GM19023 (cell line): Measurements from ENCODE around the gene MDK.

Source experiments
- ATAC-seq: cut with Tn5 transposase; IDR thresholded peaks from one replicate; pipeline ENCODE4 v1.9.1; 2021; ENCODE audit warnings: mild to moderate bottlenecking, moderate library complexity; ENCODE audit not compliant: unreplicated experiment

The MDK gene, protein sequence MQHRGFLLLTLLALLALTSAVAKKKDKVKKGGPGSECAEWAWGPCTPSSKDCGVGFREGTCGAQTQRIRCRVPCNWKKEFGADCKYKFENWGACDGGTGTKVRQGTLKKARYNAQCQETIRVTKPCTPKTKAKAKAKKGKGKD

DNA sequence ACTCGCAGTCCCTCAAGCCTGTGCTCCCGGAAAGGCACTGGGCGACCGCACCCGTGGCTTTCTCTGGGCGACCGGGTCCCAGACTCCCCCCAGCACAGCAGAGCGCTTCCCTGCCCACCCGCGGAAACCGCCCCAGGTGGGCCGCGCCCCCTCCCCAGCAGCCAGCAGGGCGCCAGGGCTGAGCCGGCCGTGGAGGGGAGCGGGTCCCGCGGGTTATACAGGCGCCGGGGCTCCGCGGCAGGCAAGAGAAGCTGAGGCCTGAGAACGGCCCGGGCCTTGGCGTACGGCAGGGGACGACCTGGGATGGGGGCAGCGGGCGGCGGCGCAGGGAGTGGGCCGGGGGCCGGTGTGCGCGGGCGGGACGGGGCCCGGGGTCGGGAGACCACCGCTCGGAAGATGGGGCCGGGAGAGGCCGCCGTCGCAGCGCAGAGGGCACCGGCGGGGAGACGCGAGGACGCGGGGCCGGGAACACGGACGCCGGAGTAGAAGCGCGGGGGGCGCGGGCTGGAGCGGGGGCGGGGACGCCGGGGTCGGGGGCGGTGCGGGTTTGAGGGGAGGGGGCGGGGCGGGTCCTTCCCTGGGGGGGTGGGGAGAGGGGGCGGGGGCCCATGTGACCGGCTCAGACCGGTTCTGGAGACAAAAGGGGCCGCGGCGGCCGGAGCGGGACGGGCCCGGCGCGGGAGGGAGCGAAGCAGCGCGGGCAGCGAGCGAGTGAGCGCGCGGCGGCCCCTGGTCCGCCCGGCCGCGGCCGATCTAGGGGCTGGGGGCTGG is at the start of gene MDK:
MDK (plus strand) TSS at position 622 of the 771 bp plus-strand sequence. CDS start 389 bp downstream, outside the sequence.
- ATAC-seq: no peak

DNA sequence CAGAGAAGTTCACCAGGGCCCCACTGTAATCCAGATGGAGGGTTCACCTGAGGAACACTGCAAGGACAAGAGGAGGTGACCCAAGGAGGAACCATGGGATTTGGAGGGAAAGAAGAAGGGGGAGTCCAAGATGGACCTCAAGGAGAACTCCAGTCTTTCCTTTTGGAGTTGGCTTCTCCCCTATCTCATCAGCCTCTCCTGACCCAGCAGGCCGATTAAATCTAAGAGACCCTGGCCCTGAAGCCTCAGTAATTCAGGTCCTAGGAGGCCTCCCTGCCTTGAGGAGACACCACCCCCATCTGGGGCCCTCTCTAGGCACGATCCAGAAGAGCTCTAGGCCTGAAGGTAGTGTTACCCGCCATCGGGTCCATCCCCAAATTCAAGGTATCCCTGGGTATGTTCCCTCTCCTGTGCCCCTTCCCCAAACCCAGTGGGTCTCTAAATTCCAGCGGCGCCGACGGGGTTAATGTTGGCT is 49.3 kb upstream of the MDK start:
- no peak for ATAC-seq

DNA sequence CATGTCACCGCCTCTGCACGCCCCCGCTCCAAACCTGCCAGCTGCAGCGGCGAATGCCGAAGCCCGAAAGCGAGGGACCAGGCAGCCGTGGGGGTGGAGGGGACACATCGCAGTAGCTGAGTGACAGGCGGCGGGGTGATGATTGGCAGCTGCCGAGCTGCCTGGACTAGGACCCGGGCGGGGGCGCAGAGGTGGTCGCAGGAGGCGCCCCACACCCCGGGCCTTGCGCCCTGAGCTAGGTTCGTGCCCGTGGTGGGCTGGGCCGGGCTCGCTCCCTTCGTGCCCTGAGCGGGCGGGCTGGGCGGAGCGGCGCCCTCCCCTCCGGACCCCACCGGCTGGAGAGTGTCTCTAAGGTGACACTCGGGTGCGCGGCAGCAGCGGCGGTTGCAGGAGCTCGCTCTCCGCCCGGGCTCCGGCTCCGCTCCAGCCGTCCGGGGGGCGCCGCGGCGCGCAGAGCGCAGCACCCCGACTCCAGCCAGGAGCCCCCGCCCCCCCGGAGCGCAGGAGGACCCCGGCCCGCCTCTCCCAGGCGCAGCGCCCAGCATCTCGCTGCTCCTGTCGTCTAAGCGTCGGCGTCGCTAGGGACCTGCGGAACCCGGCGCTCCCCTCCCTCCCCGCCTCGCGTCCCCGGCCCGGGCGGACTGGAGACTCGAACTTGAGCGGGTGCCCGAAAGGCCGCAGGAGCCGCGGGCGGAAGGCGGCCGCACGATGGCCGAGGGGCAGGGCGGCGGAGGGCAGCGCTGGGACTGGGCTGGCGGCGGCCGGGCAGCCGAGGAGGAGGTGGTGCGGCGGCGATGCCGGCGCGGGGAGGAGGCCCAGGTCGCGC is 48.7 kb upstream of the MDK start:
- ATAC-seq: no peak

DNA sequence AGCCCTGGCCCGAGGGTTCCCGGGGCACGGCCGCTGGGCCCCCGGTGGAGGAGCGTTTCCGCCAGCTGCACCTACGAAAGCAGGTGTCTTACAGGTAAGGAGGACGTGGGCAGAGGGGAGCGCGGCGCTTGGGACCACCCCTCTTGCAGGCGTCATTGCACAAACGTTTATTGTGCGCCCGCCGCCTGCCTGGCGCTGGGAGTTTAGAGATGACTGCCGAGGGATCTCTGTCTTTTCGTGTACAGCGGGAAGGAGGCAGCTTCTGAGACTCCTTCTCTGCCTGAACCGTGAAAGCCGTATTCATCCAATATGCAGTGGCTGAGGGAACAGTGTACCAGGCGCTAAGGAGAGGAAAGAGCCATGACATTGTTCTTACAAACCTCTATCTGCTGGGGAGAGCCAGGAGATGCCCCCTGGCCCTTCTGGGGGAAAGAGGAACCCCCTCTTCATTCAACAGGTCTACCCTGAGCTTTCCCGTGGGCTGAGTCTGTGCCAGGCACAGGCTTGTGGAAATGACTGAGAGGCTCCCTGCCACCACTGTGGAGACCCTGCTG is 48.0 kb upstream of the MDK start:
- no peak for ATAC-seq

DNA sequence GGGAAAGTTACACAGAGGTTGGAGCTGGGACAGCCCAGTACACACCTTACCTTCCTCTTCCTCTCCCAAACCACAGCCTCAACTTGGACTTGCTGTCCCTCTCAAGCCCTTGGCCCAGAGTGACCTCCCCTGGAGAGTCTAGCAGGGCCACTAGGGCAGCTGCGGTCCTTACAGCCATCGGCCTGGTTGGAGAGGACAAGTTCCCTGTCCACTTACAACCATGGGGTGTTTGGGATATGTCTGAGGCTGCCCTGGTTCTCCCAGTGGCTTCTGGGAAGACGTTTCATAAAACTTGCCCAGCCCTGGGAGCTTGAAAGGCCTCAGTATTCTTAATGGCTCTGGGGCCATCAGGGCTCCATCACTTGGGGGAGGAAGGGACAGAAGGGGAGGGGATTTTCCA is 47.3 kb upstream of the MDK start:
- no peak for ATAC-seq

DNA sequence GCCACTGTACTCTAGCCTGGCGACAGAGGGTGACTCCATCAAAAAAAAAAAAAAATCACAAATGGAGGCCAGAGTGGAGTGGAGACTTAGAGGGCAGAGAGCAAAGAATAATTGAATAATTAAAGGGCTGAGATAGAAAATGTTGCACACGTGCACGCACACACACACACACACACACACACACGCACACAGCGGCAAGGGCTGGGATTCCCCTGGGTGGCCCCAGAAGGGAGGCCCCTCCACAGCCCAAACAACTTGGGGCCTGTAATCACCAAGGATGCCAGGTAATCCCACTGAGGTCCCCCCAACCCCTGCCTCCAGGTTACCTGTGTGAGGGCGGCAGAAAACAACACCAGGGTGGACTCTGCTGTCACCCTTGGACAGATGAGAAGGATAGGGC is 46.2 kb upstream of the MDK start:
- no peak for ATAC-seq

DNA sequence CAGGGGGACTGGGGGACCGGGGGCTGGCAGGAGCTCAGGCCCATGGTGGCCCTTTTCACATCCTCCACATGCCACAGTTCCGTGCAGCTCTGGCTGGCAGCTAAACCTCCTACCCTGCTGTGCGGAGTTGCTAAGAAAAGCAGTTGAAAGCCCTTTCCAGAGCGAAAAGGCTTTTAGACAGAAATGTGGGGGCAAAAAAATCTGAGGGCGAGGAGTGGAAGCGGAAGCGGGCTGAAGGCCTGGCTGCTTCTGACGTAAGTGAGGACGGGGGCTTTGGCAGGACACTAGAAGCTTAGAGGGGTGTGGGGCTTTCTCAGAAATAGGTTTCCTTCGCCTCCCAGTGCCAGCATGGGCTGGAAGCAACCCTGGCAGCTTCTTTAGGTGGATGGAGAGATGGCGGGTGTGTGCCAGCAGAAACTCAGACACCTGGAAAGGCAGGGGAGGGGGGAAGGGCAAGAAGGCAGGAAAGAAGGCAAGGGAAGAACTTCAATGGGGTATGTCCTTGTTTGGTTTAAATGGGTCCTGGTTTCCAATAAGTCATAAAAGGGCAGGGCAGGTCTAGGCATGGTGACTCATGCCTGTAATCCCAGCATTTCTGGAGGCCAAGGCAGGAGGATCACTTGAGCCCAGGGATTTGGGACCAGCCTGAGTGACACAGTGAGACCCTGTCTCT is 45.4 kb upstream of the MDK start:
- ATAC-seq: no peak

DNA sequence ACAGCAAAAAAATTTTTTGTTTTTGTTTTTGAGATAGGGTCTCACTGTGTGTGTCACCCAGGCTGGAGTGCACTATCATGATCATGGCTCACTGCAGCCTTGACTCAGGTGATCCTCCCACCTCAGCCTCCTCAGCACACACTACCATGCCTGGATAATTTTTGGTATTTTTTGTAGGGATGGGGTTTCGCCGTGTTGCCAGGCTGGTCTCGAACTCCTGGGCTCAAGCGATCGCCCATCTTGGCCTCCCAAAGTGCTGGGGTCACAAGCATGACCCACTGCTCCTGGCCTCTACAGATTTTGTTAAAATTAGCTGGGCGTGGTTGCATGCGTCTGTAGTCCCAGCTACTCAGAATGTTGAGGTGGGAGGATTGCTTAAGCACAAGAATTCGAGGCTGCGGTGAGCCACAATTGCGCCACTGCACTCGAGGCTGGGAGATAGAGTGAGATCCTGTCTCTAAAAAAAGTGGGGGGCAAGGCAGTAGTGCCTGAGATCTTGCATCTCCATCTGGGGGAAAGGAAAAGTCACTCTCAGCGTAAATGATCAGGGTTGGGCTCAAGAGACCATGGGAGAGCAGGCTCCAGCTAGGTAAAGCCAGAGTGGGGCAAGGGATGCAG is 44.8 kb upstream of the MDK start:
- no peak for ATAC-seq

DNA sequence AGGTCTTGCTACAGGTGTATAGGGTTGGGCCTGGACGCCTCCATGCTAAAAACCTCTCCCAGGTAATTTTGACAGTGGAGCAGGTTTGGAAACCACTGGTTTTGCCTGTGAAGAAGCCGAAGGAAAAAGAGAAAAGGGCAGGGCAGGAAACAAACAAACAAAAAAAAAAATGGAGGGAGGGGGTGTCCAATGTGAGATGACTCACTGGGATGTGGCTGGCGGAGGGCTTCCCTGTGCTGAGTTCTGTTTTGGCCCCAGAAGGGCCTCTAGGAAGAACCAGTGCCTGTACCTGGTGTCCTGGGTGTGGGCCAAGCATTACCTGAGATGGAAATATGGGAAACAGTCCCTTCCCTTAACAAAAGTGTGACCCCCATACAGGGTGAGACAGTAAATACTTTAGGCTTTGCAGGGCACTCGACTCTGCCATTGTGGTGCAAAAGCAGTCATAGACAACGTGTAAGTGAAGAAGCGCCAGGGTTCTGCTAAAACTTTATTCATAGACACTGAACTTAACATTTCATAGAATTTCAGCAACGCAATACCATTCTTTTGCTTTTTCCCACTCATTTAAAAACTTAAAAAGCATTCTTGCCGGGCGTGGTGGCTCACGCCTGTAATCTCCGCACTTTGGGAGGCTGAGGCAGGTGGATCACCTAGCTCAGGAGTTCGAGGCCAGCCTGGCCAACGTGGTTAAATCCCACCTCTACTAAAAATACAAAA is 43.7 kb upstream of the MDK start:
- ATAC-seq: no peak

DNA sequence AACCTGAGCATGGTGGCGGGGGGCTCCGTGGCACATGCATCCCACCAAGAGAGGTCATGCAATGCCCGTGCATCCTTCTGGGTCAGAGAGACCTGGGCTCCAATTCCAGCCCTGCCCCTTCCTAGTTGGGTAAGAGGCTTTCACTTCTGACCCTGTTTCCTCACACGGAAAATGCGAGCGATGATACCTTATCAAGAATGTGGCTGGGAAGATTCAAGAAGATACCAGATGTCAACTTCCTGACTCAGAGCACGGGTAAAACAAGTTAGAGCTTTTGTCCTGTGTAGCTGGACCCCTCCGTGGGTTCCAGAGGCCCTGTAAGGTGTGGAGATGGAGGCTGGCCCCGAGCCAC is 42.9 kb upstream of the MDK start:
- ATAC-seq: no peak

DNA sequence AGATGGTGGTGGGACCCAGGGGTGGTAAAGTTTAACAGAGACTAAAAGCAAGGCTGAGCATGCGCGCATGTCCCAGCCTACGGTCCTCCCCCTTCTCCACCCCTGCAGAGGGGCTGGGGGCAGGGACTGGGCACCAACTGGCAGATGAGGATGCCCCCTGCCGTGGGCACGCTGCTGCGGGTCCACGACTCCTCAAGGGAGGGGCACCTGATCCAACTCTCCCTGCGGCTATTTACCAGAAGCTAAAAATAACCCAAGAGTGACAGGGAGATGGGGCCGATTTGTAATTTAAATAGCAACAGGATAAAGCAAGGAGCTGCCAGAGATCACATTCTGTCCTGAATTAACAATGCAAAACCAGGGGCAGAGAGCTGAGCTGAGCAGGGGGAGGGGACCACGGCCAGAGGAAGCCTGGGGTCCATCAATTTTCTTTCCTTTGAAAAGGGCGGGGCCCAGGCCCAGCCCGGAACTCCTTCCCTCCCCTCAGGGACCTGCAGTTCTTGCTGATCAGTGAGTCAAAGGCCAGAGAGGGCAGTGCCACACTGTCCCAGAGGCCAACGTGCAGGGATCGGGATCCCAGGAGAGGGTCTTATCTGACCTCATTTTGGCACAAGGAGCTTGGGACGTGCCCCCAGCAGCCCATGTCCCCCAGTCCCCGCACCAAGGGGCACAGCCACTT is 42.3 kb upstream of the MDK start:
- ATAC-seq: no peak

DNA sequence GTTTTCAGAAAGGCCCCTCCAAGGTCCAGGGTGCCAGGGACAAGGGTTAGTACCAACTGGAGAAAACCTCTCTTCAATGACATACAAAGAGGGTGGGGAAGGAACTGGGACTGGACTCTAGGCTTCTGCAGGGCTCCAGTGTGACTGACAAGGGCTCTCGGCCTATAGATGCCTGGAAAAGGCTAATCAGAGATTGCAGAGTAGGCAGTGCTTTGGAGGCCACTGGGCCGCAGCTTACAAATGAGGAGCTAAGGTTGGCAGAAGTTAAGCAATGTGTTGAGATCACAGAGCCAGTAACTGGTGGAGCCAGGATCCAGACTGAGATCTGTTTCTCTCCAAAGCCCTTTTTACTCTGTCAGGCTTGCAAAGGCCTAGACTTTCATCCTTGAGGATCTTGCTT is 41.7 kb upstream of the MDK start:
- ATAC-seq: no peak

DNA sequence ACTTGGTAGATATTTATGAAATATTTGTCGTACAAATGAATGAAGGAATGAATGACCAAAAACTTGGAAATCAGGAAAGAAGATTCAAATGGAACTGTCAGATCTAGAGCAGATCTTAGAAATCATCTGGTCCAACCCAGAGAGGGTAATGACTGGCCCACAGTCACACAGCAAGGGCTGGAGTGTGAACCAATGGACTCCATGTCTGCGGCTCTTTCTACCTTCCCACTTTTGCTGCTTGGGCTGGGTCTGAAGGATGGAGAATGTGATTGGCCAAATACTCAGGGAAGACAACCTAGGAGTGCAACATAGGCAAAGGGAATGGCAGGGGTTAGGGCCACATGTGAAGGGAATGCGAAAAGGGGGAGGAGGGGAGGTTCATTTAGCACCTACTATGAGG is 40.0 kb upstream of the MDK start:
- no peak for ATAC-seq

DNA sequence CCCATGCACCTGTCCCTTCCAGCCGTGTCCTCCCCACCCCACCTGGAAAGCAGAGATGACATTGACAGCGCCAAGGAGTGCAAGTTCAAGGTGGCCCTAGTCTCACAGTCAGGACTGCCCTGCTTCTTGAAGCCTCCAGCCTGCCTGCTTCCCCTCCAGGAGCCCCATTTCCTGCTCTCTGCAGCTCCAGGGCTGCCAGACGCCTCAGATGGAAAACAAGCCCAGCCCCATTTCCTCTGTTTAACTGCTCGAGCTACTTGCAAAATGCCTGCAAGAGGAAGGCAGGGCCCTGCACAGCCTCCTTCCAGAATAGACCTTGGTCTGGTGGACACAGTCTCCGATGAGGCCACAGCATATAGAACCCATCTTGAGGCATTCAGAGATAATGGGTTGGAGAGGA is 39.2 kb upstream of the MDK start:
- no peak for ATAC-seq

DNA sequence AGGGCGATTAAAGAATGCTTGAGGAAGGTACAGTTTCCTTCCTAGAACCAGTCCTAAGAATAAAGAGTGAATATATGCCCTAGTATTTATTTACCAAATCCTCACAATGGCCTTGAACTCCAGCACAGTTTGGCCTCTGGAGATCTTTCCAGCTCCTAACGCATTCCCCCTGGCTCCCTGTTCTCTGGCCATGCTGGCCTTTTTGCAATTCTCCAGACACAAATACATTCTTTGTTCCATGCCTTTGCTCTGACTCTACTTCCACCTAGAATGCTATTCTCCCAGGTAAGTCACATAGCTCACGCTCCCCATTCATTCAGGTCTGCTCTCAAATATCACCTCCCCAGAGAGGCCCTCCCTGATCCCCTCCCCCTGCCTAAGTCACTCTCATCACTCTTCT is 37.9 kb upstream of the MDK start:
- no peak for ATAC-seq

DNA sequence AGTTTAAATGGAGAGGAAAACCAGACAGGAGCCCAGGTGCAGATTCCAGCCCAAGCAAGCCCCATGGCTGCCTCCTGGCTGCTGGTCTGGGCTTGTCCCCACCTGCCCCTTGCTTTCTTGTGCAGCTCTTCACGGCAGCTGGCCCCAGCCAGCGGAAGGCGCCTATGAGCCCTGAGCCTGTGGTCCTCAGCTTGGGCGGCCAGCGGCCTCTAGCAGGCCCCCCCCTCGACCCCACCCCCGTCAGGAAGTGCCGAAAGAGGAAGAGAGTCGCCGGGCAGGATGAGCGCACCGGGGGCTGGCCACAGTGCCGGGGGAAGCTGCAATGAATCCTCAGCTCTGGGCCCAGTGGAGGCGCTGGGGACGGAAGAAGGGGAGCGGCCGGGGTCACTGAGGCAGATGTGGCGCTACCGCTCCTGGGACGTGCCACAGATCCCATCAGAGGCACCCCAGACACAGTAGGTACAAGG is 36.3 kb upstream of the MDK start:
- ATAC-seq: no peak

DNA sequence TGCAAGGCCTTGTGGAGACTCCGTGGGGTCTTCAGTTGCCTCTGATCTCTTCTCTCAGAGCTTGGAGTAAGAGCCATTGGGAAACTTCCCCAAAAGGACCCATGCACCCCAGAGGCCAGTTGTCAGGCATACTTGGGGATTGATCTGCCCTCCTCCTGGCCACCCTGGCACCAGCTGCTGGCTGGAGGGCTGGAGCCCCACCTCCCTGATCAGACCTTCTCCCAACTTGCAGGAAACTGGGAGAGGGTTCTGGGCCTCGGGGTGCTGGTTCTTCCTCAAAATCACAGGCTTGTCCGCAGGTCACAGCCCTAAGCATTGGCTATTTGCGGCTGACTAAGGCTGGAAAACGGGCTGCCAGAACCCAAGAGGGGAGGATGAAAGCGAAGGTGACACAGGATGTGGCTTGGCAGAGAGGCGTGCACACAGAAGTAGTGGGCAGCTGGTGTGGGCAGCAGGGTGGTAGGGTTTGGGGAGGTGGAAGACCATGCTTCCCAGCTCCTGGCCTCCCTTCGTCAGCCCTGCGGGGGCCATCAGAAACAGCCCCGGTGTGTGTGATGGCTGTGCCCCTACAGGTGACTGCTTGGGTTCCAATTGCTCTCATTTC is 35.5 kb upstream of the MDK start:
- no peak for ATAC-seq

DNA sequence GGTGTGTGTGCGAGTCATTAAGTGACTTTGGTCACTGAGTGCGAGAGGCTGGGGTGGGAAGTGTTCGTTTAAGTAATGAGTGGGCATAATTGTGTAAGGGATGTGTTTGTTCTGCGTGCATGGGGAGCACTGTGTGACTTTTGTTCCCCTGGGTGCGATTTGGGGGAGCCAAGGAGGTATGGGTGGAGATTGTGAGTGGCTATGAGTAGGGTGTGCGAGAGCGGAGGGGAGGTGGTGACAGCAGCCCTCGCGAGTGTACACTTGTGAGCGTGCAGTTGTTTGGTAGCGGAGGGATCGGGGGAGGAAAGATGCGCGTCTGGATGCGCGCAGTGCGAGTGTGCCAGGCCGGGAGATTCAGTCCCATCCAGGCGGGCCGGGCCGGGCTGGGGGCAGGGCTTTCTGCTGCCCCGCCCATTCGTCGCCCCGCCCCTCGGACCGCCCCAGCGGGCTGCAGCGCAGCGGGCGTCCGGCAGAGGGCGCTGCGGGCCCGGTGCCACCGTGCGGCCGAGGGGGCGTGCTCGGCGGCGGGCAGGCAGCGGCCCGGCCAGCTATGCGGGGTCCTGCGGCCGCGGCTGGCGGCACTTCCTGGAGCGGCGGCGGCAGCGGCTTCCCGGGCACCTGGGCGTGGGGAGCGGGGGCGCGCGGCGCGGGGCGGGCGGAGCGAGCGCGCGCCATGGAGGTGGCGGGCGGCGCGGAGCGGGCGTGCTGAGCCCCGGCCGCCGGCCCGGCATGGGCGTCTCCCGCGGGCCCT is 34.4 kb upstream of the MDK start, which contains the start of gene DGKZ:
DGKZ (plus strand) TSS at position 578 of the 751 bp plus-strand sequence. CDS start 197 bp downstream, outside the sequence.
- ATAC-seq: peak; percentile 64
